OCI-LY3 (cell line): ENCODE measurements around the gene HIP1.

Experiments used
- CTCF ChIP-seq: fragments of 200-600, 300-600 bp; sonication (generic); IDR thresholded peaks from 2 replicates; pipeline ENCODE4 v1.5.1; 2014; ENCODE audit warnings: antibody characterized with exemption, low read length, low read depth
- EZH2phosphoT487 ChIP-seq: fragments of 200-600 bp; shearing (Covaris generic); IDR thresholded peaks from 2 replicates; pipeline ENCODE4 v1.6.1; 2018; ENCODE audit warnings: antibody characterized with exemption, mixed run types, low read depth

GRCh38 chr7:75635036-75635435, 103.7 kb downstream of the HIP1 start:
- TF ChIP-seq CTCF (no peak), EZH2phosphoT487 (no peak)
